ENCODE results near the gene DYNLT1. TPM values are rescaled to one million over a fixed set of nuclear protein-coding genes. Genes with fewer than 3 reads are reported as not detected.
"Not testable (repeated sequence)": the region's sequence is repeated elsewhere in the genome, so short reads cannot be mapped to it uniquely, and the experiment has no call there.

Gene DYNLT1
- polyA plus RNA-seq, 1 donor from 2014 or later, result 320 TPM

DNA sequence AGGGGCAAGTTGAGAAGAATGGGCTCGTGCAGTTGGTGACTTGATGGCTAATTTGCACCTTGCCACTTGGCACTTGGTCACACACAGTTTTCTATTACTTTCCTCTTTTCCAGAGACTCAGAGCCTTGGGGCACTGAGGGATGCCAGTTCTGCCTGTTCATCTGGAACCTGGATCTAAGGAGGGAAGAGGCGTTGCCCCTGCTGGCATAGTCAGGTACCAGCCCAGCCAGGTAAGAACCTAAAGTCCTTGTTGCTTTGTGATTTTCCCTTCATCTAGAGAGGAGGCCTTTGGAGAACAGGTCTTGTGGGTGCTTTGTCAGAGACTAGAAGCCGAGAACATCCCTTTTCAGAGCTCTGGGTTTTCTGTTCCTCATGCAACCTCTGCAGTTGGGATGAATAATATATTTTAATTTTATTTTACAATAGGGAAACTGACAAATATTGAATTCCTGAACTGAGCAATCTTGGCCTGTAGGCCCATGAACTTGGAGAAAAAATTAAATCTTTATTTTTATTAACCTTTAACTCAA lies 16.7 kb upstream of the DYNLT1 start:
- no peak overlapping the region for H2AFZ ChIP-seq (ENCODE audit: low read depth, low read length)
- no peak for TF ChIP-seq CTCF (IDR thresholded peaks at IDR 0.05; ENCODE audit: poor library complexity, severe bottlenecking)
- TF ChIP-seq TAF1 (IDR thresholded peaks at IDR 0.05; ENCODE audit: low read depth), result no peak
- no peak for TF ChIP-seq SMC3 (conservative IDR thresholded peaks at IDR 0.05; ENCODE audit: poor library complexity)
- TF ChIP-seq EP300 (conservative IDR thresholded peaks at IDR 0.05; ENCODE audit: poor library complexity, severe bottlenecking), result no peak
- no peak for TF ChIP-seq MXI1 (conservative IDR thresholded peaks at IDR 0.05; ENCODE audit: poor library complexity, severe bottlenecking)
- no peak for TF ChIP-seq REST (IDR thresholded peaks at IDR 0.05; ENCODE audit: borderline replicate concordance)
- TF ChIP-seq EZH2 (IDR thresholded peaks at IDR 0.05; ENCODE audit: borderline replicate concordance, insufficient read depth, low read length, poor library complexity, severe bottlenecking), result no peak
- no peak for TF ChIP-seq POLR2AphosphoS5 (IDR thresholded peaks at IDR 0.05)
- no peak for TF ChIP-seq RAD21 (conservative IDR thresholded peaks at IDR 0.05)
- no peak overlapping the region for H3K9ac ChIP-seq (ENCODE audit: low read length)
- no peaks in the 10 kb centered on the region for H4K20me1 ChIP-seq (ENCODE audit: insufficient read depth)
- no peak overlapping the region for H3K4me2 ChIP-seq (ENCODE audit: low read length)
- no peak overlapping the region for H3K27ac ChIP-seq (ENCODE audit: low read length)
- H3K4me3 ChIP-seq (ENCODE audit: low read length), result no peak overlapping the region
- no peaks in the 10 kb centered on the region for H3K9me3 ChIP-seq (ENCODE audit: low read length)
- H3K79me2 ChIP-seq (replicated peaks; ENCODE audit: insufficient read depth, low read length), result no peaks in the 10 kb centered on the region
- no peaks in the 10 kb centered on the region for H3F3A ChIP-seq (ENCODE audit: insufficient read depth, low read length, poor library complexity, severe bottlenecking)
- H3K36me3 ChIP-seq (ENCODE audit: insufficient read depth, low read length), result no peaks in the 10 kb centered on the region
- H3K9me2 ChIP-seq (ENCODE audit: insufficient read depth, low read length), result no peaks in the 10 kb centered on the region
- no peaks in the 10 kb centered on the region for H3K27me3 ChIP-seq (ENCODE audit: insufficient read depth, low read depth, low read length)

DNA sequence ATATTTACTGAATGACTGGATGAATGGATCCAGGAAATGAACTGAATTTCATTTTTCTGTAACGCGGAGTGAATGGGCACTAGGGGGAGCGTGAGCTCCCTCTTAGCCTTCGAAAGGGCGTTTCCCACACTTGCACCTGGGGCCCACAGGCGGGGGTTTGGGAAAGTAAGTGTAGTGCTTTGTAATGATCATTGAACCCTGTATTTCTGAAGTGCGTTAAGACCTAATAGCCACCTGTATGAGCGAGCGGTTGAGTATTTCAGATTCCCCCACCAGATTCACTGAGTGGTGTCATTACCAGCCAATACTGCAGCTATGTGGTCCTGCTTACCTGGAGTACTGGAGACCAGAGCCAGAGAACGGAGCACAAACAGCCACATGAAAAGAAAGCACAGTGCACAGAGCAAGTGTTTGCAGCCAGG lies 15.8 kb upstream of the DYNLT1 start:
- Histone ChIP-seq H3K9me2 (ENCODE audit: insufficient read depth, low read length) (no peaks in the 10 kb centered on the region), H3K9me3 (ENCODE audit: low read length) (no peaks in the 10 kb centered on the region), H4K20me1 (ENCODE audit: insufficient read depth) (no peaks in the 10 kb centered on the region), H3K79me2 (replicated peaks; ENCODE audit: insufficient read depth, low read length) (no peaks in the 10 kb centered on the region), H3K36me3 (ENCODE audit: insufficient read depth, low read length) (no peaks in the 10 kb centered on the region), H3K9ac (ENCODE audit: low read length) (no peak overlapping the region), H3K27me3 (ENCODE audit: insufficient read depth, low read depth, low read length) (no peaks in the 10 kb centered on the region), H3K4me3 (ENCODE audit: low read length) (no peak overlapping the region), H2AFZ (ENCODE audit: low read depth, low read length) (no peak overlapping the region), H3K27ac (ENCODE audit: low read length) (no peak overlapping the region), H3F3A (ENCODE audit: insufficient read depth, low read length, poor library complexity, severe bottlenecking) (no peaks in the 10 kb centered on the region), H3K4me2 (ENCODE audit: low read length) (no peak overlapping the region)
- TF ChIP-seq POLR2AphosphoS5 (IDR thresholded peaks at IDR 0.05) (no peak), TAF1 (IDR thresholded peaks at IDR 0.05; ENCODE audit: low read depth) (no peak), EZH2 (IDR thresholded peaks at IDR 0.05; ENCODE audit: borderline replicate concordance, insufficient read depth, low read length, poor library complexity, severe bottlenecking) (no peak), REST (IDR thresholded peaks at IDR 0.05; ENCODE audit: borderline replicate concordance) (no peak), MXI1 (conservative IDR thresholded peaks at IDR 0.05; ENCODE audit: poor library complexity, severe bottlenecking) (no peak), SMC3 (conservative IDR thresholded peaks at IDR 0.05; ENCODE audit: poor library complexity) (no peak), RAD21 (conservative IDR thresholded peaks at IDR 0.05) (no peak), CTCF (IDR thresholded peaks at IDR 0.05; ENCODE audit: poor library complexity, severe bottlenecking) (peak; percentile 12)

DNA sequence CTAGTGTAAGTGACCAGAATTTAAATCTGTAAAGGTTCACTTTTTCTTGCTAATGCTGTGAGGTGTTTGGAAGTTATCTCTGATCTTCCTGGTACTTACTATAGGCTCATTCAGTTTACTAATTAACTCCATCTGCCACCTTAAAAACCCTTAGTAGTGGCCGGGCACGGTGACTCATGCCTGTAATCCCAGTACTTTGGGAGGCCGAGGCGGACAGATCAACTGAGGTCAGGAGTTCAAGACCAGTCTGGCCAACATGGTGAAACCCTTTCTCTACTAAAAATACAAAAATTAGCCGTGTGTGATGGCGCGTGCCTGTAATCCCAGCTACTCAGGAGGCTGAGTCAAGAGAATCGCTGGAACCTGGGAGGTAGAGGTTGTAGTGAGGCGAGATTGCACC lies 12.4 kb upstream of the DYNLT1 start:
- not testable (repeated sequence) for H3K4me2 ChIP-seq (ENCODE audit: low read length); H3K79me2 ChIP-seq (replicated peaks; ENCODE audit: insufficient read depth, low read length); H2AFZ ChIP-seq (ENCODE audit: low read depth, low read length); H3K27ac ChIP-seq (ENCODE audit: low read length); H3K9me3 ChIP-seq (ENCODE audit: low read length); H3K9ac ChIP-seq (ENCODE audit: low read length); H3K36me3 ChIP-seq (ENCODE audit: insufficient read depth, low read length); H3K27me3 ChIP-seq (ENCODE audit: insufficient read depth, low read depth, low read length); H3K4me3 ChIP-seq (ENCODE audit: low read length); H3K9me2 ChIP-seq (ENCODE audit: insufficient read depth, low read length); H4K20me1 ChIP-seq (ENCODE audit: insufficient read depth); H3F3A ChIP-seq (ENCODE audit: insufficient read depth, low read length, poor library complexity, severe bottlenecking)

Measured in neural cell (in vitro differentiated cells).